NK-92 (cell line): ENCODE measurements around the gene TNFSF10.

Experiments
- DNase-seq: peaks from one replicate; lab custom pipeline; 2025; ENCODE audit not compliant: unreplicated experiment; lab: John Stamatoyannopoulos, UW

The TNFSF10 gene

GRCh38 chr3:172461530-172462138 is 61.6 kb downstream of the TNFSF10 start:
- DNase-seq: no peak

- no peak for DNase-seq
Observed at GRCh38 chr3:172456404-172456803, 66.8 kb downstream of the TNFSF10 start.
